ENCODE results near the gene FXYD1.

- no peak for TF ChIP-seq EZH2 (IDR thresholded peaks at IDR 0.05; ENCODE audit: low read depth)
- TF ChIP-seq, protein P1, sequence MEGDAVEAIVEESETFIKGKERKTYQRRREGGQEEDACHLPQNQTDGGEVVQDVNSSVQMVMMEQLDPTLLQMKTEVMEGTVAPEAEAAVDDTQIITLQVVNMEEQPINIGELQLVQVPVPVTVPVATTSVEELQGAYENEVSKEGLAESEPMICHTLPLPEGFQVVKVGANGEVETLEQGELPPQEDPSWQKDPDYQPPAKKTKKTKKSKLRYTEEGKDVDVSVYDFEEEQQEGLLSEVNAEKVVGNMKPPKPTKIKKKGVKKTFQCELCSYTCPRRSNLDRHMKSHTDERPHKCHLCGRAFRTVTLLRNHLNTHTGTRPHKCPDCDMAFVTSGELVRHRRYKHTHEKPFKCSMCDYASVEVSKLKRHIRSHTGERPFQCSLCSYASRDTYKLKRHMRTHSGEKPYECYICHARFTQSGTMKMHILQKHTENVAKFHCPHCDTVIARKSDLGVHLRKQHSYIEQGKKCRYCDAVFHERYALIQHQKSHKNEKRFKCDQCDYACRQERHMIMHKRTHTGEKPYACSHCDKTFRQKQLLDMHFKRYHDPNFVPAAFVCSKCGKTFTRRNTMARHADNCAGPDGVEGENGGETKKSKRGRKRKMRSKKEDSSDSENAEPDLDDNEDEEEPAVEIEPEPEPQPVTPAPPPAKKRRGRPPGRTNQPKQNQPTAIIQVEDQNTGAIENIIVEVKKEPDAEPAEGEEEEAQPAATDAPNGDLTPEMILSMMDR (conservative IDR thresholded peaks at IDR 0.05): no peak
Measured at GRCh38 chr19:35167251-35168119, 28.9 kb downstream of the FXYD1 start.

Measured in PC-9 (cell line).